GM21423 (cell line): ENCODE measurements around the gene GMDS.

Source experiments
- ATAC-seq: cut with Tn5 transposase; IDR thresholded peaks from one replicate; pipeline ENCODE4 v1.9.1; 2021; ENCODE audit warnings: mild to moderate bottlenecking, moderate library complexity; ENCODE audit not compliant: unreplicated experiment

Gene GMDS

DNA sequence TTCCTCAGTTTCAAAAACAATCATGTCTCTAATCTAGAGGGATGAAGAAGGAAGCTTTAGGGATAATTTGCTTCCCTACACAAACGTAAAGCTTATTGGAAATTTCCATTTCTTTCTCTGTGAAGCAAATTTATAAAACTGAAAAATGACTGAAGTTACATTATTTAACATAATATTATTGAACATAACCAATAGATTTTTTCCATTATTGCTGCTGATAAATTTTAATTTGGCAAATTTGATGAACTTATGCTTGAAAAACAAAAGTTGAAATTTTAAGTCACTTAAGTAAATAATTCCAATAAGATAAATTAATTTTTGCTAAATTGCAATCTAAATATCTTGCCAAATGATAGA lies 140.9 kb downstream of the GMDS start:
- ATAC-seq = no peak

DNA sequence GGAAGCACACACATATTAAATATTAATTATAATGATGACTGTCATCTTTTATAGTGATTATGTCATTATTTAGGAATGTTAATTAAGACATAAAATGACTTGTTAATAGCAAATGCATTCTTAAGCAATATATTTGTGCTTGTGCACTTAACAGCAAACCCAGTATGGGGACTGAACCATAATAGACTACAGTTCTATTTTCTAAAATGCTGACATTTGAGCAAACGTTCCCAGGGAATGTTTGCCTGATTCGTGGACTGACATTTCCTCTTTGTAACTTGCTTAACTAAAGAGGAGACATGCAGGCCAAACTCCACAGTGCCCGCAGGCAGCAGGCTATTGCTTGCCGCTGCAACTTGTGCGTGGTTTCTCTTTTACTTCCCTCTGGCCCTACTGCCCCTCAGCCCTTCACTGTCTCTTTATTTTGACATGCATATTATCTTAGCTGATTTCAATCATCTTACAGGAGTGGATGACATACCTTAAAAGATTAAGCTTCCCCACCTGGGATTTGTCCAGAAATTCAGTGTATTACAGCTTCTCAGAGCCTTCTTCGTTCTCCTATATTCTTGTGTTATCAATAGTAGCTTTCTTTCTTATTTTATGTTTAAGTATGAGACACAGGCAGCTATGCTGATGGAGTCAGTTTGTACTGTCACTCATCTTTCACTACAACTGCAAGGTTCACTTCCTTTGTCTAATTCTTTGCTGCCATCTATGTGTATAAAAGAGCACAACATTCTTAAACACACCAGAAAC lies 141.5 kb downstream of the GMDS start:
- peak; percentile 70 for ATAC-seq

DNA sequence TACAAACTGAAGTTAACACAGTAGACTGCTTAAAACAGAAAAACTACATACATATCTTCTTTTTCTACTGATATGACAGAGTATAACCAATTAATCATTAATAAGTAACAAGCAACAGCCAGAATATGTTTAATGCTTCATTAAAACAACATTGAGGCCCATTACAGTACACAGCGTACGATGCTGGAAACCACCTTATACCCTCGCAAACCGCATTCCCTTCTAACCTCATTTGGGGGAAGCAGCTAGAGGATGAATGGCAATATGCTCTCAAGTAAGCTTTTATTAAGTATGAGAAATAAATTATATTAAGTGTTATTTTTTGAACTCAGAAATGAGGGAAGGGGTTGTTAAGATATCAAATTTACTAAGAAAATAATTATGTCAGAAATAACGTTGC lies 142.4 kb downstream of the GMDS start:
- ATAC-seq = no peak

DNA sequence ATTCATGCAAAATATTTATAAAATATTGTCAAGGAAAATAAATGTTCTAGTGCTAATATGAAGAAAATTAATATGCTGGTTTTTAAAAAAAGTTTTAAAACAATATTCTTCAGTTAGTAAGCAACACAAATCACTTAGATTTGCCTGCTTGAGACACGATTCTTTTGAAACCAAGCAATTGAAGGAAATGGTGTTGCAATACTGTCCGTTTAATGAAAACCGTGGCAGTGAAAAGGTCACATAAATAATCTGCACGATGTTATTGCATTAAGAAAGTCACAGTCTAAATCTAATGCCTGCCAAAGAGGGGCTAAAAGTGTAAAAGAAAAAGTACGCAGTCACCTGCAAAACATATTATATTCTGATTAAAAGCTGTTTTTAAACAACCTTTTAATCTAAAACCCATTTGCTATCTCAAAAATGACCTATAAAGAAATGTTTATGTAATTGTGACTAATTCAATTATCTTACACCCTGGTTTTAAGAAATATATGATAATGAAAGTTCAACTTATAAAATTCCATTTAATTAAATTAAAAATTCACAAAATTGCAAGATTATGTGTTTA lies 143.0 kb downstream of the GMDS start:
- ATAC-seq = no peak

DNA sequence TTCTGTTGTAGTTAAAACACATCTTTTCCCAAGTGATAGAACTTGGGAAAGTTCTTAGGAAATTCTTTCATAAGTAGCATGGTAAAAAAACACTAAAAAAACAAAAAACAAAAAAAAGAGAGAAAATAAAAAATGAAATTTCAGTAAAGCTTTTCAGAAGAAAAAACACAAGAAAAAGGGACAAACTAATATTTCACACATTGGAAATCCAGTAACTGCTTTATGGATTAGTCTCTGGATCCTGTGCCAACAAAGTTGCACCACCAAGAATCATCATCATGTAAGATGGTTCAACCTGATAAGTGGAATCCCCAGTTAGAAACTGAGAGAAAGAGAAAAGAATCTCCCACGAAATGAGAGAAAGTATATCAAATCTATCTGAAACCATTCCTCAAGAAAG lies 144.2 kb downstream of the GMDS start:
- ATAC-seq = no peak

DNA sequence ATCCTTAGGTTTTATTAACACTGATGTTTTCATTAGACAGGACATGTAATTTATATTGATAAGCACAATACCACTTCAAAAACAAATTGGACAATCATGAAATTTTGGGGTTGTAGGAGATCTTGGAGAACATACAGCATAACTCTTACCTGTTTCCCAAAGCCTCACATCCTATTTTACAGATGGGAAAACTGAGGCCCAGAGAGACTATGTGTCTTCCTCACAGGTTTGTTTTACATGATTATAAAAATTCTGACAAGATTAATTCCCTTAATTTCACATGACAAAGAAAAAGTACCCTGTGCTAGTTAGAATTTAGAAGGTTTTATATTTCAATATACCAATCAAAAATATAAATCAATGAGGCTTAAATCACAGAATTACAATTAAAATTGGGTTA lies 145.5 kb downstream of the GMDS start:
- ATAC-seq = no peak

DNA sequence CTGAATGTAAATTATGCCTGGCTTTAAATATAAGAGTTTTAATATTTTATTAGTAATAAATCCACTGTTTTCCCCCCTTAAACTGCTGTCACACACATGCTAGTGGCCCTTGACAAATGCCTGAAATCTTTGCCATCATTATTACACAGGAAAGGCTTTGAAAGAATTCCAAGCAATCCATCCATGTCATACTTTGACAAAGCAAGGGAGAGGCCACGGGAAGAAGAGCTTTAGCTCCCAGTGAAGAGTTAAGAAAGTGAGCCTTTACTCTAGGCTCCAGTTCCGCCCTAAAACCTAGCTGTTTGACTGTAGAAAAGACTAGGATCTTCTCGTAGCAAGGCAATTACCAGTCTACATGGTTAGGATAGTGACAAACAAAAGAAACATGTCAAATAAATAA lies 147.9 kb downstream of the GMDS start:
- no peak for ATAC-seq

DNA sequence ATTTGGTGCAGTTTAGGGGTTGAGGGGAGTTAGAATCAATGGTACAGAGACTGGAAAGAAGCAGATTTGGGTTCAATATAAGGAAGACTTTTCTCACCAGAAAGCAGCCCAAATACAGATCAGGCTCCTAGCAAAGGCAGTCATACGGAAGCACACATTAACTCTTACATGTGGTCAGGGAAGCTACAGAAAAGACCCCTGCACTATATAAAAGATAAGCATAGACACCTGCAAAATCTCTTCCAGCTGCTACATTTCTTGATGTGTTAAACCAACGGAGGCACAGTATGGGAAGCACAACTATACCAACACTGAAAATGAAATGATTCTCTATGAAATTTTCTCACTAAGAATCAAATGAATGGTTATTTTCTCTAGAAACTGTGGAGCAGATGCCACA lies 150.8 kb downstream of the GMDS start:
- no peak for ATAC-seq

DNA sequence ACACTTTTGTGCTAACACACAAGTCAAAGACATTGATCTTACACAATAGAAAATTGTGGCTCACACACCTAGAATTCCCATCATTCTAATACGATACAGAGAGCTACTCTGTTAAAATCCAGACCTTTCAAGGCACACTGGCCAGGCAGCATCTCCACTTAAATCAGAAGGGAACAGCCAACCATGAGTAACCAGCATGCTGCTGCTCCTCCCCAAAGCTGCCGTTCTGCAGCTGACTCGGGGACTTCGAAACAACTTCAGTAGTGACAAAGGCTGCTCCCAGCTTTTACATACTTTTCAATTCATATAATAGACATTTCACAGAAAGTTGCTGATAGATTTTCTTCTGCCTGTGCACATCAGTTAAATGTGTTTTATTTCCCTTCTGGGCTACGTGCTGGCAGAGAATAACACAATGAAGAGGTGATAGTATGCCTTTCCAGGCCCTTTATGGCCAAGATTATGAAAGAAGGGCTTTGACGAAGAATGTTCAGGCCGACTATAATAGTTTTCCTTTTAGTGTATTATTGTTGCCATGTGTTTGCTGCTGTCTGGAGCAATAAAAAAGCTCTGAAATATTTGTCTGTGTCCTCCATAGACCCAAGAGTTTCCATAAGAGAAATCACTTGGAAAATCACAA lies 159.0 kb downstream of the GMDS start:
- no peak for ATAC-seq

DNA sequence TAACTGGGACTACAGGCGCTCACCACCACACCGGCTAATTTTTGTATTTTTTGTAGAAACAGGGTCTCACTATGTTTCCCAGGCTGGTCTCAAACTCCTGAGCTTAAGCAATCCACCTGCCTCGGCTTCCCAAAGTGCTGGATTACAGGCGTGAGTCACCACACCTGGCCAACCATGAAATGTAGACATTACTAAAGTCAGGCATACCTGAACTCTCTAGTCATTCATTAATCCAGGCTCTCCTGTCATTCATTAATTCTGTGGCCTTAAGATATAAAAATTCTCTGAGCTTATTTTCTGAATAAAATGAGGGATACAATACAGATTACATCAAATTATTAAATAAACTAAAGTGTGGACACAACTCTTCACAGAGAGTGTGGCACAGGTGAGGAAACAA lies 159.7 kb downstream of the GMDS start:
- no peak for ATAC-seq

DNA sequence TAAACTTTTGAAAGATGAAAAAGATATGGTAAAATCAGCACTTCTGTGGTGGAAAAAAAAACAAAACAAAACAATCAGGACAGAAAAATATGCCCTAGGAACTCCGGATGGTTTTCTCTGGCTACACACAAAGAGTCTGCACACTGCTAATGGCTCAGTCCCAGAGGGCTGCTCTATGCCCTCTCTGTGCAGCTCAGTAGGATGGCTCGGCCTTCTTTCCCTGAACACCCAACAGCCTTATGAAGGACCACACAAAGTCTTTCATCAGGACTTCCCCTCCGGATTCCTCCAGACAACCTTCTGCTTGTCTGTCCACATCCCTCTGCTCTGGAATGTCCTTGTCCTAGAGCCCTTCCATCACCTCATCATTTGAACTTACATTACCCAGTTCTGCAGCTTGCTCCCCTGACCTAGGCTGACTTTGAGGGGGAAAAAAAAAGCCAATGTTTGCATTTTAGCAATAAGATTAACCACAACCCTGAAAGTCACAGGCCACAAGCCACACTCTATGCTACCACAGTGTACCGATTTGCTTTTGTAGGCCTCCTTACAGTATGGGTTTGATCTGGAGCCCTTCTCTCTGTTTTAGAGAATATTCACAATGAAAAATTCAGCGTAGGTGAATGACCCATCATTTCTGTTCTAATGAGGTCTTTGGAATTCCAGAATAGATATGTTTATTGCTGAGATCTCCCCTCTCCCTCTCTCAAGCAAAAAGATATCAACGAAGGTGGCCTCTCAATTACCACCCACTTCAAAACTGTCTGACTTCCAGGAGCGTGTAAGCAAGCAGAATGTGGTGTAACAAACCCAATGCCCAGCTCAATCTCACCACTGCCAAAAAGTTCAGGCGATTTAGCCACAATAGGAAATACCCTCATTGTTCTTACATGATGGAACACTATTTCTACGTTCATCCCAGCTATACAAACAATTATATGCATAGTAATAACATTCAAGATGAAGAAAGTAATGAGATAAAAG lies 164.0 kb downstream of the GMDS start:
- ATAC-seq = peak; percentile 86

DNA sequence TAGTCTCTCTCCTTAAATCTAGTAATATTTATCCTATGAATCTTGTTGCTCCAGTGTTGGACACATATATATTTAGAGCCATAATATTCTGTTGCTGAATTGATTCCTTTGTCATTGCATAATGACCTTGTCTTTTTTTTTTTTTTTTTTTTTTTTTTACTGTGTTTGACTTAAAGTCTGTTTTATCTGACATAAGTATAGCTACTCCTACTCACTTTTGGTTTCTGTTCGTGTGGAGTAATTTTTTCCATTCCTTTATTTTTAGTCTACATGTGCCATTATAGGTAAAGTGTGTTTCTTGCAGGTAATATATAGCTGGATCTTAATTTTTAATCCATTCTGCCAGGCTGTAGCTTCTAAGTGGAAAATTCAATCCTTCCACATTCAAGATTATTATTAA lies 166.5 kb downstream of the GMDS start:
- no peak for ATAC-seq

DNA sequence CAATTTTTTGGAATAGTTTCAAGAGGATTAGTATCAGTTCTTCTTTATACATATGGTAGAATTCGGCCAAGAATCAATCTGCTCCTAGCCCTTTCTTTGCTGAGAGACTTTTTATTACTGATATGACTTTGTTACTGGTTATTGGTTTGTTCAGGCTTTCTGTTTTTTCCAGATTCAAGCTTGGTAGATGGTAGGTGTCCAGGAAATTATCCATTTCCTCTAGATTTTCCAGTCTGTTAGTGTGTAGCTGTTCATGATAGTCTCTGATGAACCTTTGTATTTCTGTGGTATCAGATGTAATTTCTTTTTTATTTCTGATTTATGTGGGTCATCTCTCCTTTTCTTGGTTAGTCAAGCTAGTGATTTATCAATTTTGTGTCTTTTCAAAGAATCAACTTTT lies 167.6 kb downstream of the GMDS start:
- ATAC-seq = no peak

DNA sequence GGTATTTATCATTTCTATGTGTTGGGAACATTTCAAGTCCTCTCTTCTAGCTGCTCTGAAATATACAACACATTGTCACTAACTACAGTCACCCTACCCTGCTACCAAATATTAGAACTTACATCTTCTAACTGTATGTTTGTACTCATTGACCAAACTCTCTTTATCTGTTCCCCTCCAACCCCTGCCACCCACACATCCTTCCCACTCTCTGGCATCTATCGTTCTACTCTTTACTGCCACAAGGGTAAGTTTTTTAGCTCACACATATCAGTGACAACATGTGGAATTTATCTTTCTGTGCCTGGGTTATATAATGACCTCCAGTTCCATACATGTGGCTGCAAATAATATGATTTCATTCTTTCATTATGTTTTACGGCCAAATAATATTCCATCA lies 171.9 kb downstream of the GMDS start:
- no peak for ATAC-seq

DNA sequence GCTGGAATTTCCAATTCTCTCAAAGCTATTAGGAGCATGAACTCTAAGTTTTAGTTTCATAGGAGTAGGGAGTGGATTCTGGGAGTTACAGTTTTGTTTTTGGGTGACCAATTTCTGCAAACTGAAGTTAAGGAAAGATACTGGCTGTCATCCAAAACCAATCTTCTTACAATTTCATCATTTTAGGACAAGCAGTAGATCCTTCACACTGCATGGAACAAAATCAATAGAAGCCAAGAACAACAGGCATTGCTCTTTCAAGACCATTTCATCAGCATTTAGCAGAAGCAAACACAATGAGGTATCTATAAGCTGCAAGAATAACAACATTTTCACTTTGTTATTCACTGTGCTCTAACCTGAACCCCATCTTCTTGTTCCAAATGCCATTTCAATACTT lies 173.0 kb downstream of the GMDS start:
- no peak for ATAC-seq

DNA sequence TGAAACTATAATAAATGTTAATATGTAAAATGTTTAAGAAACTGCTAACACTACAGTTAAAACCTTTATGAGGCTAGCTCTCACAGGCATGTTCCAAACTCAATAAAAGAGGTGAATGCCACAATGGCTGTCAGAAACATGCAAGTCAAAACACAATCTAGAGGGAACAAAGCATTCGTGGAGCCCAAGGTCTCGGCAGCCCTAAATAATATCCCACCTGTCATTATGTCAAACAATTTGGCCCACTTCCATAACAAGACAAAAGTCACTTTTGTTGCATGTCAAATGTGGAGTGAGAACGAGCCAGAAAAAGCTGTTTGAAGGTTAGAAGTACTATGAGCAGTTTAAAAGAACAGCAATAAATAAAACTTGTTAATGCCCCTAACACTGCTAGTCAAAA lies 181.9 kb downstream of the GMDS start:
- no peak for ATAC-seq

DNA sequence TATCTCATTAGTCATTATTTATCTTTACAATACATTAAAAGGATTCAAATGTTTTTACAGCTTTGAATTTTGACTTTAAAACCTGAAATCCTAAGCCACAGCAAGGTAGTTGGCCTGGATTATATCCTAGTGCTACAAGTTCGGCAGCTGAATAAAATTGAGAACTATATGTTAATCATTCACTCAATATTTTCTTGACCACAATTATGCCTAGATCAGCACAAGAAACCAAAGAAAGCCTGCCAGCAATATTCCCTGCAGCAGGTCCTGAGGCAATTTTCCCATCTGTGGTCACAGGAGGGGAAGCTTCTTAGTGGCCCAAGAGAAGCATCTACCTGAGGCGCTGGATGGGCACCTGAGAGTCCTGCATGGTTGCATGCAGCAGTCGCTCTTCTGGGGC lies 183.5 kb downstream of the GMDS start:
- no peak for ATAC-seq

DNA sequence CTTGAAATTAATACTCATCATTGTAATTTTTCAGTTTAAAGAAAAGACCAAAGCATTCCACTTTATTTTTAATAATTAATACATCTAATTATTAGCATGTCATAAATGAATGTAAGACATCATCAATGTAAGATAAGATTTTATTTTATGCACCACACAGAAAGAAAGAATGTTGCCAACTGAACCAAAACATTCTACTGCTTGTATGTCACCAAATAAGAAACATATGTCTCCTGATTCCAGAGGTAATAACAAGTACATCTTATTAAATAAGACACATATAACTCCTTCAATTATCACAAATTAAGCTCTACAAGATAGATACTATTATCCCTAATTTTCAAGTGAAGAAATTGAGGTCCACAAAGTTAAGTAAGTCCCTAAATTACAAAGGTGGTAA lies 189.5 kb downstream of the GMDS start:
- no peak for ATAC-seq

DNA sequence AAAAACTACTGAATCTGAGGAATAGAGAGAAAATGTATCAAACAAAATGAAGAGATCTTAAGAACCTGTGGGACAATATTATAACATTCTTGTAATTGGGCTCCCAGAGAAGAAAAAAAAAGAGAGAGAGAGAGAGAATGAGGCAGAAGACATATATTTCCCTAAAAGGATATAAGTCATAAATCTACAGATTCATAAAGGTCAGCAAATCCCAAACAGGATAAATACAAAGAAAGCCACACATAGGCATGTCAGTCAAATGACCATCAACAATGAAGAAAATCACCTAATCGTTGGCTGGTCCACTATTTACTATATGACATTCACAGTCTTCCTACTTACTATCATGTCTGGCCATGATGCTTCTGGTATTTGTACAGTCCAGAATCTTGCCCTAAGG lies 190.3 kb downstream of the GMDS start:
- no peak for ATAC-seq

DNA sequence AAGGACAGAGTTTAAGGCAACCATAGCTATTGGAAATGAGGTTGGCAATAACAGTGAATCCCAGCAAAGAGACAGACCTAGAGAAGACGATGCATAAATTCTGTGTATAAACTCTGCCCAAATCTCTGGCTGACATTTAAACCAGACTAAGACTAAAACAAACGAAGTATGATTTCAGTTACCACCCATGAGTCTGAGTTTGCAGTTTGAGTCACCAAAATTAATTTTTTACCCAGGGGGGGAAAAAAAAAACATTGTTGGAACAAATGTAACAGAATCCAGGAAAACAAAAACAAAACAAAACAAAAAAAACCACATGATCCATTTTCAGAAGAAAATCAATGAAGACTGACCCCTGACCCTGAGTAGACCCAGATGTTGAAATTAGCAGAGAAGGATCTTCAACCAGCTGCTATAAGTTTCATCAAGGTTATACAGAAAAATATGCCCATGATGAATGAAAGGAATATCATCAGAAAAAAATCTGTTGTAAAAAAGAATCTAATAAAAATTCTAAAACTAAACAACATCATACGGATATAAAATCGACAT lies 190.8 kb downstream of the GMDS start:
- ATAC-seq = no peak

DNA sequence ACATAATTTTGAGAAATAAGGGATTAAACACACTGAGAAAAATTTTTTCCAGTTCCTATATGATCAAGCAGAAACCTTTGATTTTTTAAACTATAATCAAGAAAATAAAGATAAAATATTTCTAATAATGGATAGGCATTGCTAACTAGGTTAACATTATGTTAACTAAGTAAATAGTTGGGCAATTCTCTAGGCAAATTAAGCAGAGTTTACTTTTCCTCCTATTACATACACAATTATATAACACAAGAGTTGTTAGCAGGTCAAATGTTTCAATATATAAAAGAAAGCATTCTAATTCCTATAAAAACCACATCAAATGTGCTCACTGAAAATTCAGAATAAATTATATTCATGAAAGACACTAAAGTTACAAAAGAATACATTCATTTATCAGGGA lies 191.7 kb downstream of the GMDS start:
- no peak for ATAC-seq
